Measurements from ENCODE around the gene CDH12.

DNA sequence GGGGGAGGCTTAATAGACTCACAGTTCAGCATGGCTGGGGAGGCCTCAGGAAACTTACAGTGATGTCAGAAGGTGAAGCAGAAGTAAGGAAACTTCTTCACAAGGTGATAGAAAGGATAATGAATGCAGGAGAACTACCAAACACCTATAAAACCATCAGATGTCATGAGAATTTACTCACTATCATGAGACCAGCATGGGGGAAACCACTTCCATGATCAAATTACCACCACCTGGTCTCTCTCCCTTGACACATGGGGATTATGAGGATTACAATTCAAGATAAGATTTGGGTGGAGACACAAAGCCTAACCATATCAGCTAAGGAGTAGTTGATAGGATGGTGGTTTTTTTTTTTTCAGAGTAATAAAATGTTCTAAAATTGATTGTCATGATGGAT, 201.8 kb downstream of the CDH12 start:
- TF ChIP-seq POLR2AphosphoS5 (IDR thresholded peaks at IDR 0.05; ENCODE audit: low read depth, low read length) (no peak), FOXP2 (optimal IDR thresholded peaks at IDR 0.05; ENCODE audit: borderline replicate concordance, extremely low read depth, extremely low read length, insufficient read depth) (no peak)

Measured in PFSK-1 (cell line).